Activated T-helper 1 cell treated with anti-CD3 and anti-CD28 coated beads, Interleukin-2, amount 50 U/mL, for 16 hours (primary cell): ENCODE data around the gene DCAF5.
"Not testable (repeated sequence)": the region's sequence is repeated elsewhere in the genome, so short reads cannot be mapped to it uniquely, and the experiment has no call there.

Experiments used
- DNase-seq, 2 donors: peaks; one replicate each; pipeline ENCODE4 v3.0.0-alpha.2; 2020; ENCODE audit warnings: low read depth in 1 of 2, low spot score in 1 of 2

The DCAF5 gene

DNA sequence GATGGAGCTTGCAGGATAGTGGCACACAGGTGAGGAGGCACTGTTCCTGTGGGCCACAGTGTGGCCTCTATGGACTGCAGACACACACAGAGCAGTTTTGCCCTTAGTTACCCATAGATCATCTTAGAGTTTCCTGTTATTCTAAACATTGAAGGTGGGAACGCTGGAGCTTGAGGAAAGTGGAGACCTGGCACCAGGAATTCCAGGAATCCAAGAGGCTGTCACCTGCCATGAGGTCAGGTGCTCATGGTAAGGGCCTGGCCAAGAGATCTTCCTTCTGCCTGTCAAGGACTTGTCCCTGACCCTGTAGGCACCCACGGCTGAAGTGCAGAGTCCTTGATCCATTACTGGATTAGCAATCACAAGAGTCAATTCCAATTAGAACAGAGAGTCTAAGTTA is 108.6 kb downstream of the DCAF5 start:
- no peak for DNase-seq

DNA sequence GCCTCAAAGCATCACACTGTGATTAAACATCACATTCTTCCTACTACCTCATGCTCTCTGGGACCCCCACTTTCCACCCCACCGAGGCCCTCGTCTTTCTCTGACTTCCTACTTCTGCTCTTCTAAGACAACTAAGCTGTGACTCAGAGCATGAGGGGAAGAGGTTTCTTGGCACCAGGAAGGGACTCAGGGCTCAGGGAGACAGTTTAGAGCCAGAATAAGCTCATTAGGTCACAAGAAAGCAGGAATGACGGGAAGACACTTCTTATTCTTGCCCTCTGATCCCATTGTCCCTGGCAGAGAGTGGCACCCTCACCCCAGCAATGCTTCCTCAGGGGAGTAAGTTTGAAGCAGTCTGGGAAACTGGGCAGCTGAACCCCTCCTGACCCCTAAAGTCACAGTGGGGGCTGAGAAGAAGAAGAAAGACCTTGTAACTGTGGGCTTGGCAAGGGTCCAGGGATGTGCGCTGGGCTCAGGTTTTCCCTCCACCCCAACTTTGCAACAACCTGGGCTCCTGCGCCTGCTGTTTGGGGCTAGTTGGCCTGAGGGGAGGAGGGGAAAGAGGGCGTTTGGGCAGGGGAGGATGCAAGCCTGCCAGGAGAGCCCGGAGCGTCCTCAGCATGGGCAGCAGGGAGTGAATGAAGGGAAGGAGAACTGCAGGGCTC is 109.2 kb downstream of the DCAF5 start:
- no peak for DNase-seq

DNA sequence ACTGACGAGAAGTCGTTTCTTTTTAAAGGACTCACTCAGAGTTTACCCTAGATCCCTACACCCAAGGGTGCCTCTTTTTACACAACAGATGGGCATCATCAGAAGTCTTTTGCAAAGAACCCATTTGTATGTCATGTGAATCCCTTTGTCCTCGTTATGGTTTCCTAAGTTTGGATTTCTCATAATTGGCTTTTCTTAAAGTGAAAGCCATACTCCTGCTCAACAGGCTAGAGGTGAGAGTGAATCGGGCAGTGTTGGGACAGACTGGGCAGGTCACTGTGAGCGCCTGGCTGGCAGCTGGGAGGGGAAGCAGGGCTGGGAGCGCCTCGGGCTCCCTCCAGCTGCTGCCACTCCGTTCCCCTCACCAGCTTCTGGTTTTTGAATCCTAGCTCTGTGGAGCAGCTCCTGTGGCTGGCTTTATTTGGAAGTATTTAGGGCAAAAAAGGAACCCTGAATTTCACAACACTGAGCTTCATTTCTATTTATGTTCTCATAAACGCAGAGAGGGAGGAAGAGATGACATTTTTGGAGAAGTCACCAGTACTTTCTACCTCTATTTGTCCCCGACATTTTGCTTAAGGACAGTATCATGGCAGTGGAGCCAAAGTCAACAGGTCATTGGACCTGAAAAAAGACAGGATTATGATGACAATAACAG is 110.0 kb downstream of the DCAF5 start:
- DNase-seq = no peak

DNA sequence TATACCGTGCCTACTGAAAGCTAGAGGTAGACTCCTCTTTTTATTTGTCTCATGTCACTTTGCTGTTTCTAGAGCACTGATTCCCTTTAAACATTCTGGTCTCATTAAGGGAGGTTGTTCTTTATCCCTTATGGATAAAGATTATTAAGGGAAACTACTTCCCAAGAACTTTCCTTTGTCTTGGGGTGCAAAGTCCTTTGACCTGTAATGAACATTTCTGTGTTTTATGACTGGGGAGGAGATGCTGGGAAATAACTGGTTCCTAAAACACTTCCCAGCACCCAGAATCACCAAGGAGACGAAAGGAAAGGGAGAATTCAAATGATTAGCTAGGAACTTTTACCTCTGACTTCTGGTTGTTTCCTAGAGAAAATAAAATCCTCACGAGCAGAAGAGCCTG is 110.6 kb downstream of the DCAF5 start:
- no peak for DNase-seq

DNA sequence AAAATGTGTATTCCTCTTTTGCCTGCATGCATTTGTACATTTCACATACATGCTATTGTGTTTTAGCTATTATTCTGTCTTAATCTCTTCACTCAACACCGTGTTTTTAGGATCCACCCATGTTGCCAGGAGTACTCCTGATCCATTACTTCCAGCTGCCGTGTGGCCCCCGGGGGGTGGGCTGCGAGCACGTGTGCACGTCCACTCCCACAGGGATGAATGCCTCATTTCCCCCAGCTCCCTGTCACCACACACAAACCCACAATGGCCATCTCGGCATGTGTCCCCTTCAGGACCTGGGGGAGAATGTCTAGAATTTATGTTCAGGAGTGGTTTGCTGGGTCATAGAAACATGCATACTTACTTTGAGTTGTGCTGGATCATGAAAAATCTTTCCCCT is 111.1 kb downstream of the DCAF5 start:
- DNase-seq = no peak

DNA sequence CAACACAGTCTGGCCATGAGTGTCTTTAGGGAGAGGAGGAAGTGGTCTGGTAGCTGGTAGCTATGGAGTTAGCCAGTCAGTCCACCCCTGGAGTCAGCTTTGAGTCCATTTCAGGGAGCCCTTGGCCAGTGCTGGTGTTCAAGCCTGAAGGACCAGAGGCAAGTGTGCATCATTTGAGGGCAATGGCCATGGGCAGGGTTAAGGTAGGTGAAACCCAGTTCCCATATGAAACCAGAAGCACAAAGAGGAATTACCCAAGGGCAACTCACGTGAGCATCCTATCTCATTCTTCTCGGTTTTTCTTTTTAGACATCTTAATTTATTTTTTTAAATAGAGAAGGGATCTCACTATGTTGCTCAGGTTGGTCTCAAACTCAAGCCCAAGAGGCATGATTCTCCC is 112.6 kb downstream of the DCAF5 start:
- DNase-seq = no peak

DNA sequence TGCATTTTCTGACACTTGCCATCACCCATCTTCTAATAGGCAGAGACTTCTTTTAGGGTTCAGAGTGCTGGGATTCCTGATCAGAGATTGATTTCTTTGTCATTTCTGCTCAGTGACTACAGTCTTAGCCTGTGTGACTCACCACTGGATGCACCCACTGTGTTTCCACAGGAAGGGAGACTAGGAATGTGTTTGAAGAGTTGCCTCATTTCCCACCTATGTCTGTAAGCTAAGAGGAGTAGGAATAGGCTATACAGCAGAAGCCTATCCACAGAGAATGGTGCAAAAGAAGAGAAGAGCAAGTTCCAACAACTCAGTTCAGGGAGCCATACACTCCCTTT is 113.7 kb downstream of the DCAF5 start:
- DNase-seq = no peak

DNA sequence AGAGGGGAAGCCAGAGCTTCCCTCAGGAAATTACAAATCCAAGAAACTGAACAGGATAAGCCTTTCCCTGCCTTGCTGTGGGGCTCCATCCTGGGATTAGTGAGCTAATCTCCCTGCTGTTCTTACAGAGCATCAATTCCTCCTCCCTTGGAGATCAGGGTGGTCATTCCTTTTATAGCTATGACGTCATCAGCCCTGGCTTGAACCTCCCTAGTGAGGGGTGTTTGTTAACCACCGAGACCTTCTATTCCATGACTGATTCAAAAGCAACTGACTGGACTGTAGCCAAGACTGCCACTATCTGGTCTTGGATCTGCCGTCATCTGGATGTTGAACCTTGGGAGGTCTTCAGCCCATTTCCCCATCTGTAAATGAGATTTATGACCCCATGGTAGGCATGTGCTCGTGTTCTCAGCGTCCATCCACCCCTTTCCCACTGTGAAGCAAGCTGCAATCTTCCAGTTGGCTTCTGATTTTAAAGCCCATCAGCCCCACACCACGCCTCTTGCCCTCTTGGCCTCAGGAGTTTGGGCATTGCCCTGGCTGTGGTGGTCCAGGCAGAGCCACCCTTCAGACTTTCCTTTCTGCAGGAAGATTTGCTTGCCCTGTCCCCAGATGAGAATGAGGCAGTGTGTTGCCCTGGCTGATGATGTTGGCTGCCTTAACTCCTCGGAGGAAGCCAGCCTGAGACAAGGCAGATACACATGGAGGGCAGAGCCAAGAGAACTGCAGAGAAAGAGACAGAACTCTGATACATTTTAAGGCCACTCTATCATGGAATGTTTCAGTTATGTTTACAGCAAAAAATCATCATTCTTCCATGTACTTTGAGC is 114.2 kb downstream of the DCAF5 start:
- DNase-seq = no peak

DNA sequence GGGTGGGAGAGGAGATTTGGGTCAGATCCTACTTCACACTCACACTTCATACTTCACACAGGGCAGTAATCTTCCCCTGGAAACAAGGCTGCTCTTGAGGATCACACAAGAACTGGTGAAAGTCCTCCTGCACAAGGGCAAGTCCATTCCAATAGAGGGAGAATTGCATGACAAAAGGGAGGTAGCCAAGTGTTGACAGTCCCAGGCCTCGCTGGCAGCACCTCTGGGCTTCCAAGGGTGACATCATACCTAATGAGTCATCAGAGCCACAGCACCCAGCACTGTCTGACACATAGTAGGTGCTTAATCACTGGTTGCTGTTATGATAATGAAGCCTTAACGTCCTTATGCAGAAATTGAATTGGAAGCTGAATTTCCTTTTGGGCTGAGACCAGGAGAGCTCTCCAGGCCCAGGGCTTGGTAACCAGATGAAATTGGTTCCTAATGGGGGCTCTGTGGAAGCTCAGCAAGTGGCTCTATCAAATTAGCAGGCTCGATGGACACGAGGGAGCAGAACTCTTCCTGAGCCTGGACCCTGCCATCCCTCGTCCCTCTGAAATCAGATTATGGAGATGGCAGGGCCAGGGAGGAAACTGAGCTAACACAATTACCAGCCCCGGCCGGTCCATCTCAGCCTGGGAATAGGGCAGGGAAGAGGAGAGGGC is 115.0 kb downstream of the DCAF5 start:
- DNase-seq = no peak

DNA sequence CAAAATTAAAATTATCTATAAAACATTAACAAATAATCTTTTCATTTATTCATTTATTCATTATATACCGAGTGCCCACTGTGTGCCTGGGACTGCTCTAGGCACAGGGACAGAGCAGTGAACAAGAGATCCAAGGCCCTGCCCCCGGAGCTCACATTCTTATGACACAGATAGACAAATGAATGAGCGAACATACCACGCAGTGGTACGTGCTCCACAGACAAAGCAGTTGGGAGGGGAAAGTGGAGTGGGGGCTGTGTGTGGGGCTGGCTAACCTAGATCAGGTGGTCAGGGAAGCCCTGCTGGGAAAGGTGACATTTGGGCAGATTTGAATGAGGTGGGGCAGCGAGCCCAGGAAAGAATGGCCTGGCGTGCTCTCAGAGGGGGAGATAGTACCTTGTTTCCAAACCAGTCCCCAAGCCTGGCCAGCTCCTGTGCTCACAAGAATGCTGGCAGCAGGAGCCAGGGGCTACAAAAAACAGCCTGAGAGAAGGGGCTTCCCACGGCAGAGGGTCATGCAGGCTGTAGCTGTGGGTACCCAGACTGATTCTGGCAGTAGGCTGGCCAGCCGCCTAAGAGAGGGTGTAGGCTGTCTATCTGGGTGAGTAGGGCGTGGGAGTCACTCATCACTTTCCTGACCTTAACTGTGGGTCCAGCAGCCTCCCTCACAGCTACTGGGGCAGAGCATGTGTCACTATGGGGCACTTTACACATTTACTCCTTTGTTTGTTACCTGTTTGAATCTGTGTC is 116.0 kb downstream of the DCAF5 start:
- DNase-seq = no peak

DNA sequence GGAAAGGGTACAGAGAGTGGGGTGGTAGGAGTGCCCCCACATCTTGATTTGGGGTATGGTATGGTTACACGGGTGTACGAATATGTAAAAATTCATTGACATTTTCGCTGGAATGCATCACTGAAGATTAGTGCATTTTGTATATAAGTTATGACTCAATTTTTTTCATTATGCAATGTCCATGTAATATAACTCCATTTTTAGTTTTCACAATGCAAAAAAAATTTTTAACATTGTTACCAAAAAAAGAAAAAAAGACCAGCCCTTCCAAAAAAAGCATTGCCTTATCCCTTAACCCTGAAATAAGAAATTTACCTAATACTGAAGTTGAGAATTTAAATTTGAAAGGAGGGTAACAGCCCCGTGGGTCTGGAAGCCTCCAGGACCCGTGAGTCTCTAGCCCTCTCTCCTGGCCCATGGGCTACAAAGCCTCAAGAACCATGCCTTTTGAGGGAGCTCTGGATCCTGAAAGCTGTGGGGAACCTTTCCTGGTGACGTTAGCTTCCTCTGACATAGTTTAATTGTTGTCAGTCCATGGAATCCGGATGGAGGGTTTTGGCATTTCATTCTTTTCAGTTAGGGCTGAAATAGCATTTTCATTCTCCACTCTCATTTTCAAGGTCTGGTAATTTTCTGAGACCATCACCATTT is 118.2 kb downstream of the DCAF5 start:
- no peak for DNase-seq

DNA sequence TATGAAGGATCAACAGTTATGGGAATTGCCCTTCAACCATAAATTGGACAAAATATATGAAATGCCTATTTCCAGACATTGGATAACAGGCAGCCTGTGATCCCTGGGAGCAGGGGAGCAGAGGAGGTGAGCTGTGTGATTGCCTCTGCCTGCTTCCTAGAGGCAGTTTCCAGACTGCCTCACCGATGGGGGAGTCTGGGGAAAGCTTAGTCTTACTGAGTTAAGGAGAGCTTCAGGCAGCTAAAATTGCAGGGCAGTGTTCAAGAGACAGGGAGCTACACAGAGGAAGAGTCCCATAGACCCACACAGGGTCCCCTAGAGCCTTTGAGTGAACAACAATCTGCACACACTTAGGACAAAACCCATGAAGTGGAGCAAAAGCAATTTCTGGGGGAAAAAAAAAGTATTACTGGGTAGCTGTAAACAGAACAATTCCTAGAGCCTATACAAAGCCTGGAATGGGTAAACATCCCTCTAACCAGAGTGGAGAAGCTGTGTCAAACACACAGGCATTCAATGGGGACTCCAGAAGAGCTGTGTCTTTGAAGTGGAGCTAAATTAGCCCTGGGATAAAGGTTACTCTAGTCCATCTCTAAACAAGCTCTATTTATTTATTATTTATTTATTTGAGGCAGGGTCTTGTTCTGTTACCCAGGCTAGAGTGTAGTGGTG is 125.5 kb downstream of the DCAF5 start:
- no peak for DNase-seq

DNA sequence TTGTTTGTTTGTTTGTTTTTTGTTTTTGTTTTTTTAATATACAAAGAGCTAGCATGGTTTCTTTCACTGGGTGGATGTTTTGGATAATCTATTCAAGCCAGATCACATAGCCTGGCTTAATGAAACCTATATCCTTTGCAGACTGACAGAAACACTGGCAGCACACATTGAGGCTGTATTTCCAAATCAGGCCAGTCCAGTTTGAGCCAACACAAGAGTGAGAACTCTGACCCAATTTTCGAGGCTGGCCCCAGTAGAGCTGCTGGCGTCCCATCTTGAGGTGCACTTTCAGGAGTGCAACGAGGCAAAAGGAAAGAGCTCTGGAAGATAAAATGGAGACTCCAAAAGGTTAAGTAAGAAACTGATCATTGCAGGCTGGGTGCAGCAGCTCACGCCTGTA is 129.9 kb downstream of the DCAF5 start:
- DNase-seq = no peak

DNA sequence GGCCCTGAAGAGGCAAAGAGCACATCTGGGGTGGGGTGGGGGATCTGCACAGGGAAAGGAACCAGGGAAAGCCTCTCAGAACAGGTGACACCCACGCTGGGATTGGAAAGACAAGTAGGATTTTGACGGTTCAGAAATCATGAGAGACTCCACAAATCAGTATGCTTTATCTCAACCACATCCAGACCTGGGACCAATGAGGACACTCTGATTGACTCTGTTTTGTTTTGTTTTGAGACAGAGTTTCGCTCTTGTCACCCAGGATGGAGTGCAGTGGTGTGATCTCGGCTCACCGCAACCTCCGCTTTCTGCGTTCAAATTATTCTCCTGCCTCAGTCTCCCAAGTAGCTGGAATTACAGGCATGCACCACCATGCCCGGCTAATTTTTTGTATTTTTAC is 130.8 kb downstream of the DCAF5 start:
- DNase-seq = not testable (repeated sequence)

DNA sequence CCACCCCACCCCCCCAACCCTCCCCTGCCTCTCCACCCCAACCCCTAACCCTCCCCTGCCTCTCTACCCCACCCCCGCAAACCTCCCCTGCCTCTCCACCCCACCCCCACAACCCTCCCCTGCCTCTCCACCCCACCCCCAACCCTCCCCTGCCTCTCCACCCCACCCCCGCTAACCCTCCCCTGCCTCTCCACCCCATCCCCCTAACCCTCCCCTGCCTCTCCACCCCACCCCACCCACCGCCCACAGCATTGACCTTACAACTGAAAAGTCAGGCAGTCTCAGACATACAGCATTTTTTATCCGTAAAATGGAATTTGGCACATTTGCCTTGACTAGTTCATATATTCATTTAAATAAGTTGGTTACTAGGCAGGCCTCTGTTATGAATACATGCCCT is 135.2 kb downstream of the DCAF5 start:
- no peak for DNase-seq

DNA sequence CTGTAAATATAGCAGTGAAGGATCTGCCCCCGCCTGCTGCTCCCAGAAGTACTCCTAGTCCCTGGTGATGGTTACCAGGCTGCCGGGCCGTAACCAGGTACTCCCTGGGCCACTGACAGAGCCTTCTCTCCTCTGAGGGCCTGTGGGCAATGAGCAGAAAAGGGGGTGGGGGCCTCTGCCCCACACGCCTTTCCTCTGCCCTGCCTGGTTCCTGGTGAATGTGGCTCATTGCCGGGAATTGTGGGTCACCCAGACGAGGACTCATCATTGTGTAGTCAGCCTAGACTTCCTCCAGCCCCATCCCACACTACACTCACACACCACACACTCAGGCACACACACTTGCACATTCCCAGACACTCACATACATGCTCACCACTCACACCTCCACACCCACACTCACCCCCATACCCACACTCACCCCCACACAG is 138.1 kb downstream of the DCAF5 start:
- DNase-seq = no peak

DNA sequence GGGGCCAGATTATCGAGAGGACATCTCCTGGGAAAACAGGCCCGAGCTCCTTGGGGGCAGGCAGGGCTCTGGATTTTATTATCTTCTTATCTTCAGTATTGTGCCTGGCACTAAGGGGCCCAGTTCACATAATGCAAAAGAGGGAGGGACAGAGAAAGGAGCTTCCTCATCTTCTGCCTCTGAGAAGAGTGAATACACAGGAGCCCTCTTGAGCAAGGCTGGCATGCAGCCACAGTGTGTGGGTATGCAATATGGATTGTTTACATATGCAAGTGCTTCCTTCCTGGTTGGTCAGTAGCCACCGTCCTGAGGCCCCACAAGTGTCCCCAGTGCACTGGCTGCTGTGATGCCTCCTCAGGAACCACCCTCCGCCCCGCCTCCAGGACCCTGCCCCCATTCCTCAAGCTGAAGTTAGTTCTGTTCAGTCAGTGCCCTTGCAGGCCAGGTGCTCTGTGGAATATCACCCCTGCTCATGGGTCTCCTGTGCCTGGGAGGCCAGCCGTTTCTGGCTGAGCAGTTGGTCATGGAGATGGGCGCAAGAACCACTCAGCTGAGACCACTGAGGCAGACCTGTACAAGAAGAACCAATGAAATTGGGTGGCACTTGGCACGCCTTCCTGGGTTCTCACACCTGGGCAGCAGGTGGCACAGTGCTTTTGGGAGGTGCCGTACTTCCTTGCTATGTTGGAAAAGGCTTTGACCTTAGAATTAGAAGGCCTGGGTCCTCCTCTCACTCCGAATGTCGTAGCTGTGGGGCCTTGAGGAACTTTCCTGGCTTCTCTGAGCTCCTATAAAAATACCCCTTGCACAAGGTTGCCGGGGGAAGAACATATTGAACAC is 138.8 kb downstream of the DCAF5 start:
- DNase-seq = no peak

DNA sequence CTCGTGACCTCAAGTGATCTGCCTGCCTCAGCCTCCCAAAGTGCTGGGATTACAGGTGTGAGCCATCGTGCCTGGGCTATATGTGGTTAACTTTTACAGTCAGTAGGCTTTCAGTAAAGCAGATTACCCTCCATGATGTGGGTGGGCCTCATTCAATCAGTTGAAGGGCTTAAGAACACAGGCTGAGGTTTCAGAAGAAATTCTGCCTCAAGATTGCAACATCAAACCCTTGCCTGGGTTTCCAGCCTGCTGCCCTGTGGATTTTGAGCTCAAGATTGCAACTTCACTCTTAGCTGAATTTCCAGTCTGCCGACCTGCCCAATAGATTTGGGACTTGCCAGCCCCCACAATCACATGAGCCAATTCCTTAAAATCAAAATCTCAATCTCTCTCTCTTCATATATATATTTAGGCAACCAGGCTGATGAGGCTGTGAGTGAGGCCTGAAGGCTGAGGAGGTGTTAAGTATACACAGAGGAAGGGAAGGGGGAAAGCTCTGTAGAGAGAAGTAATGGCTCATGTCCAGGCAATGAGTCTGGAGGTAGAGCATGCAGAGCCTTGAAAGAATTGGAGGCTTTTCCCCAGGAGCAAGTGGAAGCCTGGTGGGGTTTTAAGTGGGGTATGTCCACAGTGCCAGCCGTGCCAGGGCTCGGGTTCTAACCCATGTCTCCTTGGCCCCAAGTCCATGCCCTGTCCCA is 140.5 kb downstream of the DCAF5 start:
- no peak for DNase-seq

DNA sequence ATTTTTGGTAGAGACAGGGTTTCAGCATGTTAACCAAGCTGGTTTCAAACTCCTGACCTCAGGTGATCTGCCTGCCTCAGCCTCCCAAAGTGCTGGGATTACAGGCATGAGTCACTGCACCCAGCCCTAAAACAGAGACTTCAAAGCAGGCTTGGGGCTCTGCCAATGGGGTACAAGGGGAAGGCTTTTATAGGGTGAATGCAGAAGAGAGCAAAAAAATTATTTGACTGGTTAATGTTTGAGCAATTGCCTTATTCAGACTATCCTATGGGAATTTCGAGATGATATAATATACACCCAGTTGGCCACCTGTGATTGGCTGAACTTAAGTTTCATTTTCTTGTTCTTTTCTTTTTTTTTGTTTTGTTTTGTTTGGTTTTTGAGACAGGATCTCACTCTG is 142.3 kb downstream of the DCAF5 start:
- no peak for DNase-seq
